ENCODE results near the gene NCK2. TPM values are rescaled to one million over a fixed set of nuclear protein-coding genes. Genes with fewer than 3 reads are reported as not detected.

Gene NCK2
- total and polyA plus RNA-seq, 9 of the 15 experiments (the other 6 are each of a cell fraction or from before 2014, with no cell fraction given) = 0.90 to 27.9 (median 15.9) TPM

DNA sequence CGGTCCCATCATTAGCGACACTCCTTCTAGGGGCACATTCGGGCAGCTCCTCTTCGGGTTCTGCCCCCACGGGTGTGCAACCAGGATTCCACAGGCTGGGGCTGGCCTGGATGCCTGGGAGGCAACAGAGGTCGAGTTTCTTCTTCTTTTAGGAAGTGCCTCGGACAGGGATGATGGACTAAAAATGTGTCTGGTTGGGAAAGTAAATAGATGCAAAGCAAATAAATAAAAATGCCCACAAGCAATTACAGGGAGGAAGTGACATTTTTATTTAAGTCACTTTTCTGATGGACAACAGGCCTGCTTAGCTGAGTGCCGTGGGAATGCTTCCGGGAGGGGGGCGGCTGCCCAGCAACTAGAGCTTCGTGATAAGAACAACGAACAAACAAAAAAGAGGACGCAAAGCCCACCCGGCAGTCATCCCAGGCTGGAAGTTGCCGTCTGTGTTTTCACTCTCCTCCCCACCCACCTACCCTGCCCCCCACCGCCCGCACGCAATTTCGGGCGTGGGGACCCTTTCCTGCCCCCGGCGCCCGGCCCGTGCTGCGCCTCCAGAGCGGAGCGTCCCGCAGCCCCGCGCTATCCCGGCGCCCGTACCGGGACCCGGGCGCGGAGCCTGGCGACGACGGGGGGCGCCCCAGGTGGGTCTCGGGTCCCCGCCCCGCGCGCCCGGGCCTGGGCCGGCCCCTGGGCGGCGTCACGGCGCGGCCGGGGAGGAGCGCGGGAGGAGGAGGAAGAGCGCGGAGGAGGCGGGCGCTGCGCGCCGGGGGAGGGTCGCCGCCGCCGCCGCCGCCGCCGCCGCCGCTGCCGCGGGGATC, 412 bp upstream of the NCK2 start (continued):
- TF ChIP-seq ZBTB8A (IDR thresholded peaks at IDR 0.05; ENCODE audit: partially characterized antibody) (no peak), CHD1 (IDR thresholded peaks at IDR 0.05; ENCODE audit: low read length) (no peak), GATAD2A (IDR thresholded peaks at IDR 0.05) (no peak), ESRRA (IDR thresholded peaks at IDR 0.05; ENCODE audit: borderline replicate concordance, low read depth) (no peak), RBBP5 (IDR thresholded peaks at IDR 0.05; ENCODE audit: borderline replicate concordance, insufficient read depth, low read length, poor library complexity, severe bottlenecking) (peak; percentile 2), FOSL1 (tag; conservative IDR thresholded peaks at IDR 0.05) (no peak), HSF4 (CRISPR knock-in tag; IDR thresholded peaks at IDR 0.05; ENCODE audit: borderline replicate concordance) (no peak), SMARCA5 (IDR thresholded peaks at IDR 0.05) (no peak), ZNF347 (CRISPR knock-in tag; IDR thresholded peaks at IDR 0.05; ENCODE audit: low read depth) (no peak), MAZ (CRISPR knock-in tag; conservative IDR thresholded peaks at IDR 0.05 in 1 of 2, IDR thresholded peaks at IDR 0.05 in 1 of 2) (peak in 1 of 2 experiments; percentile 4; a peak in 1 of 4 replicates), NFXL1 (CRISPR knock-in tag; IDR thresholded peaks at IDR 0.05) (no peak), PTTG1 (tag; IDR thresholded peaks at IDR 0.05; ENCODE audit: low read depth) (no peak), TCF7L2 (IDR thresholded peaks at IDR 0.05; ENCODE audit: low read depth, low read length) (no peak), ZC3H4 (CRISPR knock-in tag; IDR thresholded peaks at IDR 0.05; ENCODE audit: borderline replicate concordance) (no peak), NELFE (IDR thresholded peaks at IDR 0.05; ENCODE audit: insufficient read depth, insufficient read length) (no peak), TAF15 (IDR thresholded peaks at IDR 0.05; ENCODE audit: low read depth, low read length) (no peak), MIER1 (IDR thresholded peaks at IDR 0.05; ENCODE audit: low read depth) (no peak), NR4A1 (CRISPR knock-in tag; IDR thresholded peaks at IDR 0.05) (no peak), NR4A1 (tag; IDR thresholded peaks at IDR 0.05) (no peak), ZFP1 (CRISPR knock-in tag; IDR thresholded peaks at IDR 0.05) (no peak), ATF7 (IDR thresholded peaks at IDR 0.05) (no peak)
- TF ChIP-seq, protein P1, sequence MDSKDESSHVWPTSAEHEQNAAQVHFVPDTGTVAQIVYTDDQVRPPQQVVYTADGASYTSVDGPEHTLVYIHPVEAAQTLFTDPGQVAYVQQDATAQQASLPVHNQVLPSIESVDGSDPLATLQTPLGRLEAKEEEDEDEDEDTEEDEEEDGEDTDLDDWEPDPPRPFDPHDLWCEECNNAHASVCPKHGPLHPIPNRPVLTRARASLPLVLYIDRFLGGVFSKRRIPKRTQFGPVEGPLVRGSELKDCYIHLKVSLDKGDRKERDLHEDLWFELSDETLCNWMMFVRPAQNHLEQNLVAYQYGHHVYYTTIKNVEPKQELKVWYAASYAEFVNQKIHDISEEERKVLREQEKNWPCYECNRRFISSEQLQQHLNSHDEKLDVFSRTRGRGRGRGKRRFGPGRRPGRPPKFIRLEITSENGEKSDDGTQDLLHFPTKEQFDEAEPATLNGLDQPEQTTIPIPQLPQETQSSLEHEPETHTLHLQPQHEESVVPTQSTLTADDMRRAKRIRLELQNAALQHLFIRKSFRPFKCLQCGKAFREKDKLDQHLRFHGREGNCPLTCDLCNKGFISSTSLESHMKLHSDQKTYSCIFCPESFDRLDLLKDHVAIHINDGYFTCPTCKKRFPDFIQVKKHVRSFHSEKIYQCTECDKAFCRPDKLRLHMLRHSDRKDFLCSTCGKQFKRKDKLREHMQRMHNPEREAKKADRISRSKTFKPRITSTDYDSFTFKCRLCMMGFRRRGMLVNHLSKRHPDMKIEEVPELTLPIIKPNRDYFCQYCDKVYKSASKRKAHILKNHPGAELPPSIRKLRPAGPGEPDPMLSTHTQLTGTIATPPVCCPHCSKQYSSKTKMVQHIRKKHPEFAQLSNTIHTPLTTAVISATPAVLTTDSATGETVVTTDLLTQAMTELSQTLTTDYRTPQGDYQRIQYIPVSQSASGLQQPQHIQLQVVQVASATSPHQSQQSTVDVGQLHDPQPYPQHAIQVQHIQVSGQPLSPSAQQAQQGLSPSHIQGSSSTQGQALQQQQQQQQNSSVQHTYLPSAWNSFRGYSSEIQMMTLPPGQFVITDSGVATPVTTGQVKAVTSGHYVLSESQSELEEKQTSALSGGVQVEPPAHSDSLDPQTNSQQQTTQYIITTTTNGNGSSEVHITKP (IDR thresholded peaks at IDR 0.05; ENCODE audit: partially characterized antibody) = no peak
- TF ChIP-seq, protein P2, sequence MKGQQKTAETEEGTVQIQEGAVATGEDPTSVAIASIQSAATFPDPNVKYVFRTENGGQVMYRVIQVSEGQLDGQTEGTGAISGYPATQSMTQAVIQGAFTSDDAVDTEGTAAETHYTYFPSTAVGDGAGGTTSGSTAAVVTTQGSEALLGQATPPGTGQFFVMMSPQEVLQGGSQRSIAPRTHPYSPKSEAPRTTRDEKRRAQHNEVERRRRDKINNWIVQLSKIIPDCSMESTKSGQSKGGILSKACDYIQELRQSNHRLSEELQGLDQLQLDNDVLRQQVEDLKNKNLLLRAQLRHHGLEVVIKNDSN (CRISPR knock-in tag; IDR thresholded peaks at IDR 0.05) = no peak

Data from K562 (cell line).